Measurements from ENCODE around the gene ECE2. TPM values are rescaled to one million over a fixed set of nuclear protein-coding genes. Genes with fewer than 3 reads are reported as not detected.
"Not testable (repeated sequence)": the region's sequence is repeated elsewhere in the genome, so short reads cannot be mapped to it uniquely, and the experiment has no call there.

ECE2 gene
- total RNA-seq, 1 donor from 2014 or later = not detected

DNA sequence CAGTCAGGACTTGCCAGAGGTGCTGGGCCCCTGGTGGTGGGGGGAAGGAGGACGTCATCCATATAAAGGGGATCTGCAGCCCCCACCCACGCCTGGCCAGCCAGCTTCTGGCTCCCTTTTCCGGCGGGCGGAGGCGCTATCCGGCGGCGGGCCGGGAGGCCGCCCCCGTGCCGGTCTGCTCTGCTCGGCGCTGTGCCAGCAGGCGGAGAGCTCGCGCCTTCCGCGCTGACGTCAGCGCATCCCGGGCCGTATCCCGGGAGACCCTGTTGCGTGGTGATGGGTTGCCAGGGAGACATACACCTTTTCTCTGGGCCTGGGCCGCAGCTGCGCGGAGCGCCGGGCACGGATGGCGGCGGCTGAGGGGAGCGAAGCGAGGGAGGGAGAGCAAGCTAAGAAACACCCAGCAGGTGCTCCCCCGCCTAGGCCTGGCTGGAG is 62.7 kb downstream of the ECE2 start:
- H3K27ac ChIP-seq (replicated peaks) = peak overlapping the region; percentile 97
- peak; percentile 40 for TF ChIP-seq CTCF (IDR thresholded peaks at IDR 0.05; ENCODE audit: borderline replicate concordance)
- intact Hi-C loops (cut with micrococcal nuclease) = no loop called here
- H3K9me3 ChIP-seq (replicated peaks) = no peaks in the 10 kb centered on the region
- H3K36me3 ChIP-seq = peaks cover 42% of the 10 kb centered on the region
- DNase-seq = peak; percentile 85
- H3K4me1 ChIP-seq = peaks cover 54% of the 10 kb centered on the region
- peak overlapping the region; percentile 88 for H3K4me3 ChIP-seq
- H3K27me3 ChIP-seq (ENCODE audit: low read depth) = no peaks in the 10 kb centered on the region

DNA sequence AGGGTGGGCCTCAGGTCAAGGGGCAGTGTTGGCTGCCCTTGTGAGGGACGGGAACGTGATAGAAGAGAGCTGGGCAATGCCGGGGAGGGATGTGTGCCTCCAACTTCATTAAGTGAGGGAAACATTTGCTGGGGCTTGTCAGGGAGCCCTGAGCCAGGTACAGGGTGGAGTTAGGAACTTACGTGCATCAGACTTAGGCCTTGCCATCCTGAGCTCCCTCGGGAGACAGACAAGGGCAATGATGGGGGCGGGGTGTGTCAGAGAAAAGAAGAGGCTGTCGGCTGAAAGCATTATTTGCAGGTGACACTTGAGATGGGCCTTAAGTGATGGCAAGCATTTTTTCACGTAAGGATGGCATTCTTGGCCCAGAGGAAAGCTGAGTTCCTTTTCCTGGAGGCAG is 63.2 kb downstream of the ECE2 start:
- DNase-seq = no peak
- intact Hi-C loops (cut with micrococcal nuclease) = no loop called here

DNA sequence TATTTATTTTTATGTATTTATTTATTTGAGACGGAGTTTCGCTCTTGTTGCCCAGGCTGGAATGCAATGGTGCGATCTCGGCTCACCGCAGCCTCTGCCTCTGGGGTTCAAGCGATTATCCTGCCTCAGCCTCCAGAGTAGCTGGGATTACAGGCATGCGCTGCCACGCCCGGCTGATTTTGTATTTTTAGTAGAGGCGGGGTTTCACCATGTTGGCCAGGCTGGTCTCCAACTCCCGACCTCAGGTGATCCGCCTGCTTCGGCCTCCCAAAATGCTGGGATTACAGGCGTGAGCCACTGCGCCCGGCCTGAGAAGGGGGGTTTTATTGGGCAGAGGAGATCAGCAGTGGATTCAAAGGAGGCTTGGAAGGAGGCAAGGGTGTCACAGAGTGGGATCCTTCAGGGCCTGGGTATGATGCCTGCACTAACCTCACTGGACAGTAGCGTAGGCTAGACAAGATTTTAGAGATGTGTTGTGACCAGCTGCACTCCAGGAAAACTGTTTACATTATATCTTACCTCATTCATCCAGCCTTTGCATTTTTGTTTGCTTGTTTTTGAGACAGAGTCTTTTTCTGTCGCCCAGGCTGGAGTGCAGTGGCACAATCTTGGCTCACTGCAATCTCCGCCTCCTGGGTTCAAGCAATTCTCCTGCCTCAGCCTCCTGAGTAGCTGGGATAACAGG is 63.8 kb downstream of the ECE2 start:
- H3K27ac ChIP-seq (replicated peaks) = peak overlapping the region; percentile 97
- intact Hi-C loops (cut with micrococcal nuclease); DNase-seq; H3K27me3 ChIP-seq (ENCODE audit: low read depth); H3K4me3 ChIP-seq; H3K9me3 ChIP-seq (replicated peaks): not testable (repeated sequence)
- H3K4me1 ChIP-seq = peaks cover 53% of the 10 kb centered on the region
- H3K36me3 ChIP-seq = peaks cover 42% of the 10 kb centered on the region

More for the DNA sequence above, 63.2 kb downstream of the ECE2 start:
- no peak for TF ChIP-seq CTCF (IDR thresholded peaks at IDR 0.05; ENCODE audit: borderline replicate concordance)
- Histone ChIP-seq H3K4me3 (peak overlapping the region; percentile 88), H3K27me3 (ENCODE audit: low read depth) (no peaks in the 10 kb centered on the region), H3K27ac (replicated peaks) (peak overlapping the region; percentile 97), H3K36me3 (peaks cover 42% of the 10 kb centered on the region), H3K9me3 (replicated peaks) (no peaks in the 10 kb centered on the region), H3K4me1 (peaks cover 54% of the 10 kb centered on the region)

DNA sequence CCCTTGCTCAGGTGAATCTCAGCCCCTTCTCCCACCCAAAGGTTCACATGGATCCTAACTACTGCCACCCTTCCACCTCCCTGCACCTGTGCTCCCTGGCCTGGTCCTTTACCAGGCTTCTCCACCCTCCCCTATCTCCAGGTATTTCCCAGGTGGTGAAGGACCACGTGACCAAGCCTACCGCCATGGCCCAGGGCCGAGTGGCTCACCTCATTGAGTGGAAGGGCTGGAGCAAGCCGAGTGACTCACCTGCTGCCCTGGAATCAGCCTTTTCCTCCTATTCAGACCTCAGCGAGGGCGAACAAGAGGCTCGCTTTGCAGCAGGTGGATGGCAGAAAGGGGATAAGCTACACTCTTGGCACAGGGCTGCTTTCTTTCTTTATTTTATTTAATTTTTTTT is 66.1 kb downstream of the ECE2 start:
- Histone ChIP-seq H3K27me3 (ENCODE audit: low read depth) (no peaks in the 10 kb centered on the region), H3K4me3 (no peak overlapping the region), H3K4me1 (peaks cover 42% of the 10 kb centered on the region), H3K36me3 (peaks cover 42% of the 10 kb centered on the region), H3K9me3 (replicated peaks) (no peaks in the 10 kb centered on the region), H3K27ac (replicated peaks) (no peak overlapping the region)
- intact Hi-C loops (cut with micrococcal nuclease) = no loop called here
- no peak for TF ChIP-seq CTCF (IDR thresholded peaks at IDR 0.05; ENCODE audit: borderline replicate concordance)
- DNase-seq = no peak

Small RNA genes lying within 50 kb of the gene (microRNA-seq; reads per million reads assigned to microRNA genes)
- gene MIR1224 = not detected

Other genes with a start within 250 kb of the ECE2 start
- gene HTR3D, start 244.3 kb upstream of the ECE2 start, total RNA-seq = not detected
- not detected for gene HTR3C, start 223.0 kb upstream of the ECE2 start, total RNA-seq
- gene HTR3E, start 179.0 kb upstream of the ECE2 start, total RNA-seq = not detected
- 32.1 TPM for gene EIF2B5, start 140.7 kb upstream of the ECE2 start, total RNA-seq
- gene DVL3, start 120.6 kb upstream of the ECE2 start, total RNA-seq = 63.5 TPM
- gene AP2M1, start 101.2 kb upstream of the ECE2 start, total RNA-seq = 336 TPM
- 70.2 TPM for gene ABCF3, start 89.8 kb upstream of the ECE2 start, total RNA-seq
- gene VWA5B2, start 46.4 kb upstream of the ECE2 start, total RNA-seq = not detected
- 16.1 TPM for gene ALG3, start 27.1 kb upstream of the ECE2 start, total RNA-seq
- gene EEF1AKMT4, start 26.4 kb upstream of the ECE2 start, total RNA-seq = 1.6 TPM
- 0.16 TPM for gene CAMK2N2, start 14.5 kb upstream of the ECE2 start, total RNA-seq
- gene PSMD2, start 23.2 kb downstream of the ECE2 start, total RNA-seq = 213 TPM
- 224 TPM for gene EIF4G1, start 38.6 kb downstream of the ECE2 start, total RNA-seq
- 30.2 TPM for gene FAM131A, start 61.6 kb downstream of the ECE2 start, total RNA-seq
- gene CLCN2, start 85.6 kb downstream of the ECE2 start, total RNA-seq = 1.7 TPM
- gene POLR2H, start 85.7 kb downstream of the ECE2 start, total RNA-seq = 24.3 TPM
- 0.11 TPM for gene THPO, start 102.2 kb downstream of the ECE2 start, total RNA-seq
- 6.5 TPM for gene CHRD, start 104.0 kb downstream of the ECE2 start, total RNA-seq

Measured in left ventricle myocardium inferior (tissue), 1 donor.